Measurements from ENCODE around the gene DOCK11. TPM values are rescaled to one million over a fixed set of nuclear protein-coding genes. Genes with fewer than 3 reads are reported as not detected.

The DOCK11 gene
- total RNA-seq, 1 experiment from 2014 or later: 13.1 TPM

DNA sequence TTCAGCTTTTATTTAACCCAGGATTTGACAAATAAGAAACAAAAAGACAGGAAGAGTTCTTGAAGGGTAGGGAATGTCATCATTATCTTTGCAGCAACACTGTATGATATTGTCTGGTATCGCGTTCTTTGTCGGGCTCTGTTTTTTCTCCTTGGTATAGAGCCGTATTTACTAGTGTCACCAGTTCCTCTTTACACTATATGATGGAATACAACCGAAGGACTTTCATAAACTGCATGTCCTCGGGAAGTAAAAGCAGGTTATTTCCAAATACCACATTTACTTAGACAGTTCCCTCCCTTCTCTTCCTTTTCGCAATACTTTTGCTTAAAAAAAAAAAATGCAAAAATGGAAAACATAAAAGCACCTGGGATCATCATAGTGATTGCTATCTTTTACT lies 135.2 kb downstream of the DOCK11 start:
- DNase-seq (ENCODE audit: low spot score): no peak
- no peak overlapping the region for H3K4me3 Mint-ChIP-seq

DNA sequence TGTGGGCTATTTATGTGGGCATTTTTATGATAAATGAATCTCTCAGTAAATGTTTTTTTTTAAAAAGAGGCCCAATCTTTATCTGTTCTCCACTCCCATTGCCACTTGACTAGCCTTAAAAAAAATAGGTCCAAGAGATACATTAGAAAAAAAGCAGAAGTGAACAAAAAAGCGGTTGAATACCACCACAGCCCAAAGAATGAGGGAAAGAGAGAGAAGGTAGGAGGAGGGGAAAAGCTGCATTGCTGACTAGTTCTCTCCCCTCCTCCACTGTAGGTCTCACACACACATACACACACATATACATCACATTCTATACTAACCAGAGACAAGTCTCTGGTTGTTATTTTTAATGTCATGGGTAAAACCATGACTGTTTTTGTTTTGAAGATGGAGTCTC lies 136.0 kb downstream of the DOCK11 start:
- H3K4me1 Mint-ChIP-seq: peaks cover 8% of the 10 kb centered on the region

More for the DNA sequence above, 135.2 kb downstream of the DOCK11 start:
- H3K27ac Mint-ChIP-seq: no peak overlapping the region
- peaks cover 9% of the 10 kb centered on the region; the same call in 1 of the 2 replicates for H3K36me3 Mint-ChIP-seq
- H3K9me3 Mint-ChIP-seq: no peaks in the 10 kb centered on the region
- H3K4me1 Mint-ChIP-seq: peaks cover 8% of the 10 kb centered on the region
- ATAC-seq: no peak
- no peaks in the 10 kb centered on the region for H3K27me3 Mint-ChIP-seq (ENCODE audit: low read depth)
- TF ChIP-seq, protein P1, sequence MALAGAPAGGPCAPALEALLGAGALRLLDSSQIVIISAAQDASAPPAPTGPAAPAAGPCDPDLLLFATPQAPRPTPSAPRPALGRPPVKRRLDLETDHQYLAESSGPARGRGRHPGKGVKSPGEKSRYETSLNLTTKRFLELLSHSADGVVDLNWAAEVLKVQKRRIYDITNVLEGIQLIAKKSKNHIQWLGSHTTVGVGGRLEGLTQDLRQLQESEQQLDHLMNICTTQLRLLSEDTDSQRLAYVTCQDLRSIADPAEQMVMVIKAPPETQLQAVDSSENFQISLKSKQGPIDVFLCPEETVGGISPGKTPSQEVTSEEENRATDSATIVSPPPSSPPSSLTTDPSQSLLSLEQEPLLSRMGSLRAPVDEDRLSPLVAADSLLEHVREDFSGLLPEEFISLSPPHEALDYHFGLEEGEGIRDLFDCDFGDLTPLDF (CRISPR knock-in tag; IDR thresholded peaks at IDR 0.05): no peak
- TF ChIP-seq FOXP1 (CRISPR knock-in tag; IDR thresholded peaks at IDR 0.05; ENCODE audit: borderline replicate concordance): no peak
- TF ChIP-seq, protein P2, sequence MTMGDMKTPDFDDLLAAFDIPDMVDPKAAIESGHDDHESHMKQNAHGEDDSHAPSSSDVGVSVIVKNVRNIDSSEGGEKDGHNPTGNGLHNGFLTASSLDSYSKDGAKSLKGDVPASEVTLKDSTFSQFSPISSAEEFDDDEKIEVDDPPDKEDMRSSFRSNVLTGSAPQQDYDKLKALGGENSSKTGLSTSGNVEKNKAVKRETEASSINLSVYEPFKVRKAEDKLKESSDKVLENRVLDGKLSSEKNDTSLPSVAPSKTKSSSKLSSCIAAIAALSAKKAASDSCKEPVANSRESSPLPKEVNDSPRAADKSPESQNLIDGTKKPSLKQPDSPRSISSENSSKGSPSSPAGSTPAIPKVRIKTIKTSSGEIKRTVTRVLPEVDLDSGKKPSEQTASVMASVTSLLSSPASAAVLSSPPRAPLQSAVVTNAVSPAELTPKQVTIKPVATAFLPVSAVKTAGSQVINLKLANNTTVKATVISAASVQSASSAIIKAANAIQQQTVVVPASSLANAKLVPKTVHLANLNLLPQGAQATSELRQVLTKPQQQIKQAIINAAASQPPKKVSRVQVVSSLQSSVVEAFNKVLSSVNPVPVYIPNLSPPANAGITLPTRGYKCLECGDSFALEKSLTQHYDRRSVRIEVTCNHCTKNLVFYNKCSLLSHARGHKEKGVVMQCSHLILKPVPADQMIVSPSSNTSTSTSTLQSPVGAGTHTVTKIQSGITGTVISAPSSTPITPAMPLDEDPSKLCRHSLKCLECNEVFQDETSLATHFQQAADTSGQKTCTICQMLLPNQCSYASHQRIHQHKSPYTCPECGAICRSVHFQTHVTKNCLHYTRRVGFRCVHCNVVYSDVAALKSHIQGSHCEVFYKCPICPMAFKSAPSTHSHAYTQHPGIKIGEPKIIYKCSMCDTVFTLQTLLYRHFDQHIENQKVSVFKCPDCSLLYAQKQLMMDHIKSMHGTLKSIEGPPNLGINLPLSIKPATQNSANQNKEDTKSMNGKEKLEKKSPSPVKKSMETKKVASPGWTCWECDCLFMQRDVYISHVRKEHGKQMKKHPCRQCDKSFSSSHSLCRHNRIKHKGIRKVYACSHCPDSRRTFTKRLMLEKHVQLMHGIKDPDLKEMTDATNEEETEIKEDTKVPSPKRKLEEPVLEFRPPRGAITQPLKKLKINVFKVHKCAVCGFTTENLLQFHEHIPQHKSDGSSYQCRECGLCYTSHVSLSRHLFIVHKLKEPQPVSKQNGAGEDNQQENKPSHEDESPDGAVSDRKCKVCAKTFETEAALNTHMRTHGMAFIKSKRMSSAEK (CRISPR knock-in tag; IDR thresholded peaks at IDR 0.05; ENCODE audit: borderline replicate concordance): no peak
- TF ChIP-seq ZNF396 (CRISPR knock-in tag; IDR thresholded peaks at IDR 0.05; ENCODE audit: borderline replicate concordance): no peak
- TF ChIP-seq NR3C1 (CRISPR knock-in tag; conservative IDR thresholded peaks at IDR 0.05; ENCODE audit: low read depth): no peak
- TF ChIP-seq, protein P3, sequence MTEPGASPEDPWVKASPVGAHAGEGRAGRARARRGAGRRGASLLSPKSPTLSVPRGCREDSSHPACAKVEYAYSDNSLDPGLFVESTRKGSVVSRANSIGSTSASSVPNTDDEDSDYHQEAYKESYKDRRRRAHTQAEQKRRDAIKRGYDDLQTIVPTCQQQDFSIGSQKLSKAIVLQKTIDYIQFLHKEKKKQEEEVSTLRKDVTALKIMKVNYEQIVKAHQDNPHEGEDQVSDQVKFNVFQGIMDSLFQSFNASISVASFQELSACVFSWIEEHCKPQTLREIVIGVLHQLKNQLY (CRISPR knock-in tag; IDR thresholded peaks at IDR 0.05): no peak
- no peak for TF ChIP-seq PRRX2 (CRISPR knock-in tag; IDR thresholded peaks at IDR 0.05)
- TF ChIP-seq, protein P4, sequence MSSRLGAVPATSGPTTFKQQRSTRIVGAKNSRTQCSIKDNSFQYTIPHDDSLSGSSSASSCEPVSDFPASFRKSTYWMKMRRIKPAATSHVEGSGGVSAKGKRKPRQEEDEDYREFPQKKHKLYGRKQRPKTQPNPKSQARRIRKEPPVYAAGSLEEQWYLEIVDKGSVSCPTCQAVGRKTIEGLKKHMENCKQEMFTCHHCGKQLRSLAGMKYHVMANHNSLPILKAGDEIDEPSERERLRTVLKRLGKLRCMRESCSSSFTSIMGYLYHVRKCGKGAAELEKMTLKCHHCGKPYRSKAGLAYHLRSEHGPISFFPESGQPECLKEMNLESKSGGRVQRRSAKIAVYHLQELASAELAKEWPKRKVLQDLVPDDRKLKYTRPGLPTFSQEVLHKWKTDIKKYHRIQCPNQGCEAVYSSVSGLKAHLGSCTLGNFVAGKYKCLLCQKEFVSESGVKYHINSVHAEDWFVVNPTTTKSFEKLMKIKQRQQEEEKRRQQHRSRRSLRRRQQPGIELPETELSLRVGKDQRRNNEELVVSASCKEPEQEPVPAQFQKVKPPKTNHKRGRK (CRISPR knock-in tag; IDR thresholded peaks at IDR 0.05; ENCODE audit: borderline replicate concordance): no peak
- TF ChIP-seq, protein P5, sequence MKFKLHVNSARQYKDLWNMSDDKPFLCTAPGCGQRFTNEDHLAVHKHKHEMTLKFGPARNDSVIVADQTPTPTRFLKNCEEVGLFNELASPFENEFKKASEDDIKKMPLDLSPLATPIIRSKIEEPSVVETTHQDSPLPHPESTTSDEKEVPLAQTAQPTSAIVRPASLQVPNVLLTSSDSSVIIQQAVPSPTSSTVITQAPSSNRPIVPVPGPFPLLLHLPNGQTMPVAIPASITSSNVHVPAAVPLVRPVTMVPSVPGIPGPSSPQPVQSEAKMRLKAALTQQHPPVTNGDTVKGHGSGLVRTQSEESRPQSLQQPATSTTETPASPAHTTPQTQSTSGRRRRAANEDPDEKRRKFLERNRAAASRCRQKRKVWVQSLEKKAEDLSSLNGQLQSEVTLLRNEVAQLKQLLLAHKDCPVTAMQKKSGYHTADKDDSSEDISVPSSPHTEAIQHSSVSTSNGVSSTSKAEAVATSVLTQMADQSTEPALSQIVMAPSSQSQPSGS (CRISPR knock-in tag; IDR thresholded peaks at IDR 0.05; ENCODE audit: borderline replicate concordance, low read depth): no peak
- TF ChIP-seq ESRRA (CRISPR knock-in tag; IDR thresholded peaks at IDR 0.05; ENCODE audit: borderline replicate concordance): no peak
- POLR2A ChIA-PET: no interaction called here
- CTCF ChIA-PET: no interaction called here

More for the DNA sequence above, 136.0 kb downstream of the DOCK11 start:
- CTCF ChIA-PET: no interaction called here
- H3K4me3 Mint-ChIP-seq: no peak overlapping the region
- ATAC-seq (no peak), DNase-seq (ENCODE audit: low spot score) (no peak)
- no peak overlapping the region for H3K27ac Mint-ChIP-seq
- POLR2A ChIA-PET: no interaction called here
- H3K27me3 Mint-ChIP-seq (ENCODE audit: low read depth): no peaks in the 10 kb centered on the region
- peaks cover 9% of the 10 kb centered on the region; the same call in 1 of the 2 replicates for H3K36me3 Mint-ChIP-seq
- no peaks in the 10 kb centered on the region for H3K9me3 Mint-ChIP-seq
- TF ChIP-seq SP1 (CRISPR knock-in tag; conservative IDR thresholded peaks at IDR 0.05) (no peak), ZBTB21 (CRISPR knock-in tag; IDR thresholded peaks at IDR 0.05; ENCODE audit: borderline replicate concordance) (no peak), RORB (CRISPR knock-in tag; IDR thresholded peaks at IDR 0.05) (no peak), MYBL2 (CRISPR knock-in tag; IDR thresholded peaks at IDR 0.05) (no peak), ZNF396 (CRISPR knock-in tag; IDR thresholded peaks at IDR 0.05; ENCODE audit: borderline replicate concordance) (no peak), NFE2L1 (CRISPR knock-in tag; IDR thresholded peaks at IDR 0.05) (no peak)
- TF ChIP-seq, protein P6, sequence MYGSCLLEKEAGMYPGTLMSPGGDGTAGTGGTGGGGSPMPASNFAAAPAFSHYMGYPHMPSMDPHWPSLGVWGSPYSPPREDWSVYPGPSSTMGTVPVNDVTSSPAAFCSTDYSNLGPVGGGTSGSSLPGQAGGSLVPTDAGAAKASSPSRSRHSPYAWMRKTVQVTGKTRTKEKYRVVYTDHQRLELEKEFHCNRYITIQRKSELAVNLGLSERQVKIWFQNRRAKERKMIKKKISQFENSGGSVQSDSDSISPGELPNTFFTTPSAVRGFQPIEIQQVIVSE (CRISPR knock-in tag; IDR thresholded peaks at IDR 0.05; ENCODE audit: borderline replicate concordance): no peak
- TF ChIP-seq, protein P7, sequence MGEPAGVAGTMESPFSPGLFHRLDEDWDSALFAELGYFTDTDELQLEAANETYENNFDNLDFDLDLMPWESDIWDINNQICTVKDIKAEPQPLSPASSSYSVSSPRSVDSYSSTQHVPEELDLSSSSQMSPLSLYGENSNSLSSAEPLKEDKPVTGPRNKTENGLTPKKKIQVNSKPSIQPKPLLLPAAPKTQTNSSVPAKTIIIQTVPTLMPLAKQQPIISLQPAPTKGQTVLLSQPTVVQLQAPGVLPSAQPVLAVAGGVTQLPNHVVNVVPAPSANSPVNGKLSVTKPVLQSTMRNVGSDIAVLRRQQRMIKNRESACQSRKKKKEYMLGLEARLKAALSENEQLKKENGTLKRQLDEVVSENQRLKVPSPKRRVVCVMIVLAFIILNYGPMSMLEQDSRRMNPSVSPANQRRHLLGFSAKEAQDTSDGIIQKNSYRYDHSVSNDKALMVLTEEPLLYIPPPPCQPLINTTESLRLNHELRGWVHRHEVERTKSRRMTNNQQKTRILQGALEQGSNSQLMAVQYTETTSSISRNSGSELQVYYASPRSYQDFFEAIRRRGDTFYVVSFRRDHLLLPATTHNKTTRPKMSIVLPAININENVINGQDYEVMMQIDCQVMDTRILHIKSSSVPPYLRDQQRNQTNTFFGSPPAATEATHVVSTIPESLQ (CRISPR knock-in tag; IDR thresholded peaks at IDR 0.05): no peak
